HepG2 (cell line): ENCODE results near the gene FSIP1. TPM values are rescaled to one million over a fixed set of nuclear protein-coding genes. Genes with fewer than 3 reads are reported as not detected.

Experiments
- BORCS8-MEF2B ChIP-seq: sonication (generic); formaldehyde crosslinking; IDR thresholded peaks from 2 replicates; pipeline ENCODE4 v1.8.0; 2022; ENCODE audit warnings: mild to moderate bottlenecking, missing genetic modification reagents
- CBX5 ChIP-seq: sonication (generic); formaldehyde crosslinking; IDR thresholded peaks from 2 replicates; pipeline ENCODE4 v1.4.0; 2020; ENCODE audit warnings: missing genetic modification reagents, borderline replicate concordance
- FOXA1 ChIP-seq, 2 experiments: fragments of 450-650 bp in 1 of 2; sonication (generic) in 1 of 2; formaldehyde crosslinking in 1 of 2; IDR thresholded peaks; 2 replicates each; pipeline versions ENCODE4 v1.4.0 to v1.6.1; 2016 to 2020; ENCODE audit warnings: missing genetic modification reagents in 1 of 2
- KDM3A ChIP-seq: IDR thresholded peaks from 2 replicates; pipeline ENCODE4 v1.6.1; 2018; ENCODE audit warnings: low read depth, missing compliant biosample characterization
- SPEN ChIP-seq: sonication (generic); formaldehyde crosslinking; IDR thresholded peaks from 2 replicates; pipeline ENCODE4 v1.5.1; 2020; ENCODE audit warnings: low read depth, mild to moderate bottlenecking, missing genetic modification reagents
- XRCC5 ChIP-seq: fragments of 200-400 bp; formaldehyde crosslinking; optimal IDR thresholded peaks from 2 replicates; pipeline ENCODE3; 2017; ENCODE audit warnings: mild to moderate bottlenecking, low read length
- ZMYM3 ChIP-seq: sonication (generic); formaldehyde crosslinking; IDR thresholded peaks from 2 replicates; pipeline ENCODE4 v1.5.1; 2020; ENCODE audit warnings: mild to moderate bottlenecking, missing genetic modification reagents
- ZNF12 ChIP-seq: sonication (generic); formaldehyde crosslinking; IDR thresholded peaks from 2 replicates; pipeline ENCODE4 v1.5.0; 2020; ENCODE audit warnings: missing genetic modification reagents
- ZNF263 ChIP-seq: sonication (generic); formaldehyde crosslinking; IDR thresholded peaks from 2 replicates; pipeline ENCODE4 v1.4.0; 2020; ENCODE audit warnings: missing genetic modification reagents
- ZNF605 ChIP-seq: sonication (generic); formaldehyde crosslinking; IDR thresholded peaks from 2 replicates; pipeline ENCODE4 v1.8.0; 2022; ENCODE audit warnings: mild to moderate bottlenecking, missing genetic modification reagents
- polyA plus RNA-seq, 8 experiments: library from polyadenylated mRNA; depleted of rRNA in 3 of 8; stranded (reverse) in 7 of 8; unstranded in 1 of 8; fragments of >200 nt; fragmentation: Illumina TruSeq in 4 of 8; extraction: Trizol in 4 of 8; gene quantifications; 2 replicates each; pipeline versions ENCODE4 v1.2.1 to v1.2.3, GENCODE V29; 2011 to 2016; ENCODE audit warnings: low read depth in 4 of 8, missing spikeins in 1 of 8, mixed read lengths in 1 of 8; ENCODE audit not compliant: insufficient read depth in 1 of 8
- total RNA-seq, 5 experiments: library from RNA; depleted of rRNA; stranded (reverse); fragments of >200 nt; fragmentation: Illumina TruSeq; extraction: Trizol; gene quantifications; 2 replicates each; pipeline ENCODE4 v1.2.3, GENCODE V29; 2016; ENCODE audit warnings: low read depth in 1 of 5
- TF ChIP-seq, protein P1 (sequence below): sonication (generic); formaldehyde crosslinking; IDR thresholded peaks from 2 replicates; pipeline ENCODE4 v1.4.0; 2020; ENCODE audit warnings: missing genetic modification reagents
- TF ChIP-seq, protein P2 (sequence below): sonication (generic); formaldehyde crosslinking; conservative IDR thresholded peaks from 2 replicates; pipeline ENCODE4 v1.4.0; 2020; ENCODE audit warnings: missing genetic modification reagents
- TF ChIP-seq, protein P3 (sequence below): IDR thresholded peaks from 2 replicates; pipeline ENCODE4 v1.6.1; 2012; ENCODE audit warnings: inconsistent platforms
- TF ChIP-seq, protein P4 (sequence below), 2 experiments: fragments of 450-650 bp in 1 of 2; sonication (generic) in 1 of 2; formaldehyde crosslinking in 1 of 2; IDR thresholded peaks; 2 replicates each; pipeline versions ENCODE4 v1.6.1 to v1.8.0; 2016 to 2022; ENCODE audit warnings: antibody characterized with exemption in 1 of 2, mild to moderate bottlenecking in 1 of 2, missing genetic modification reagents in 1 of 2

FSIP1 gene
- total and polyA plus RNA-seq, 2 of the 13 experiments (the other 11 are each of a cell fraction or from before 2014, with no cell fraction given): 0.18 TPM; not detected in 1

DNA sequence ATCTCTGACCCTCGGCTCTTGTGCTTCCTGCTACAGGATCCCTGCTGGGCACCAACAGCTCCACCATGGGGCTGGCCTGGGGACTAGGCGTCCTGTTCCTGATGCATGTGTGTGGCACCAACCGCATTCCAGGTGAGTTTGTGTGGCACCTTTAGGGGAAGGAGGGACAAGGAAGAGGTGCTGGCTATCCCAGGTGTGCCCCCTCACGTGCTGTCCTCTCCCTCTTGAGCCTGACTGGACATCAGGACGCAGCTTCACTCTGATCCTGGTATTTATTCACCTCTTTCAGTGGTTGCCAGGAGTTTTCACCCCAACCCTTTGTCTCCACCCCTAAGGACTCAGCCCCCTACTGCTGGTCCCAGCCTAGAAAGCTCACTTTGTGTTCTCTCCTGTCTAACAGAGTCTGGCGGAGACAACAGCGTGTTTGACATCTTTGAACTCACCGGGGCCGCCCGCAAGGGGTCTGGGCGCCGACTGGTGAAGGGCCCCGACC lies 200.8 kb downstream of the FSIP1 start (continued):
- TF ChIP-seq, protein P1, sequence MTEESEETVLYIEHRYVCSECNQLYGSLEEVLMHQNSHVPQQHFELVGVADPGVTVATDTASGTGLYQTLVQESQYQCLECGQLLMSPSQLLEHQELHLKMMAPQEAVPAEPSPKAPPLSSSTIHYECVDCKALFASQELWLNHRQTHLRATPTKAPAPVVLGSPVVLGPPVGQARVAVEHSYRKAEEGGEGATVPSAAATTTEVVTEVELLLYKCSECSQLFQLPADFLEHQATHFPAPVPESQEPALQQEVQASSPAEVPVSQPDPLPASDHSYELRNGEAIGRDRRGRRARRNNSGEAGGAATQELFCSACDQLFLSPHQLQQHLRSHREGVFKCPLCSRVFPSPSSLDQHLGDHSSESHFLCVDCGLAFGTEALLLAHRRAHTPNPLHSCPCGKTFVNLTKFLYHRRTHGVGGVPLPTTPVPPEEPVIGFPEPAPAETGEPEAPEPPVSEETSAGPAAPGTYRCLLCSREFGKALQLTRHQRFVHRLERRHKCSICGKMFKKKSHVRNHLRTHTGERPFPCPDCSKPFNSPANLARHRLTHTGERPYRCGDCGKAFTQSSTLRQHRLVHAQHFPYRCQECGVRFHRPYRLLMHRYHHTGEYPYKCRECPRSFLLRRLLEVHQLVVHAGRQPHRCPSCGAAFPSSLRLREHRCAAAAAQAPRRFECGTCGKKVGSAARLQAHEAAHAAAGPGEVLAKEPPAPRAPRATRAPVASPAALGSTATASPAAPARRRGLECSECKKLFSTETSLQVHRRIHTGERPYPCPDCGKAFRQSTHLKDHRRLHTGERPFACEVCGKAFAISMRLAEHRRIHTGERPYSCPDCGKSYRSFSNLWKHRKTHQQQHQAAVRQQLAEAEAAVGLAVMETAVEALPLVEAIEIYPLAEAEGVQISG (CRISPR knock-in tag): peak; percentile 77
- TF ChIP-seq ZNF605 (CRISPR knock-in tag) (peak; percentile 76; the same call in 1 of the 2 replicates), ZMYM3 (CRISPR knock-in tag) (0 out of 2 replicates have a peak, but pooled peaks have one; percentile 29), SPEN (CRISPR knock-in tag) (peak; percentile 50), FOXA1 (IDR thresholded peaks at IDR 0.05) (no peak), FOXA1 (CRISPR knock-in tag; IDR thresholded peaks at IDR 0.05) (0 out of 2 replicates have a peak, but pooled peaks have one; percentile 11), XRCC5 (peak; percentile 41), KDM3A (CRISPR knock-in tag) (peak; percentile 70; the same call in 1 of the 2 replicates), CBX5 (CRISPR knock-in tag) (0 out of 2 replicates have a peak, but pooled peaks have one; percentile 30), ZNF12 (CRISPR knock-in tag) (no peak), ZNF263 (CRISPR knock-in tag) (0 out of 2 replicates have a peak, but pooled peaks have one; percentile 13), BORCS8-MEF2B (CRISPR knock-in tag) (no peak)
- TF ChIP-seq, protein P2, sequence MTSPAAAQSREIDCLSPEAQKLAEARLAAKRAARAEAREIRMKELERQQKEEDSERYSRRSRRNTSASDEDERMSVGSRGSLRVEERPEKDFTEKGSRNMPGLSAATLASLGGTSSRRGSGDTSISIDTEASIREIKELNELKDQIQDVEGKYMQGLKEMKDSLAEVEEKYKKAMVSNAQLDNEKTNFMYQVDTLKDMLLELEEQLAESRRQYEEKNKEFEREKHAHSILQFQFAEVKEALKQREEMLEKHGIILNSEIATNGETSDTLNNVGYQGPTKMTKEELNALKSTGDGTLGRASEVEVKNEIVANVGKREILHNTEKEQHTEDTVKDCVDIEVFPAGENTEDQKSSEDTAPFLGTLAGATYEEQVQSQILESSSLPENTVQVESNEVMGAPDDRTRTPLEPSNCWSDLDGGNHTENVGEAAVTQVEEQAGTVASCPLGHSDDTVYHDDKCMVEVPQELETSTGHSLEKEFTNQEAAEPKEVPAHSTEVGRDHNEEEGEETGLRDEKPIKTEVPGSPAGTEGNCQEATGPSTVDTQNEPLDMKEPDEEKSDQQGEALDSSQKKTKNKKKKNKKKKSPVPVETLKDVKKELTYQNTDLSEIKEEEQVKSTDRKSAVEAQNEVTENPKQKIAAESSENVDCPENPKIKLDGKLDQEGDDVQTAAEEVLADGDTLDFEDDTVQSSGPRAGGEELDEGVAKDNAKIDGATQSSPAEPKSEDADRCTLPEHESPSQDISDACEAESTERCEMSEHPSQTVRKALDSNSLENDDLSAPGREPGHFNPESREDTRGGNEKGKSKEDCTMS (CRISPR knock-in tag): no peak
- TF ChIP-seq, protein P3, sequence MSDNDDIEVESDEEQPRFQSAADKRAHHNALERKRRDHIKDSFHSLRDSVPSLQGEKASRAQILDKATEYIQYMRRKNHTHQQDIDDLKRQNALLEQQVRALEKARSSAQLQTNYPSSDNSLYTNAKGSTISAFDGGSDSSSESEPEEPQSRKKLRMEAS: 0 out of 2 replicates have a peak, but pooled peaks have one; percentile 16
- TF ChIP-seq, protein P4, sequence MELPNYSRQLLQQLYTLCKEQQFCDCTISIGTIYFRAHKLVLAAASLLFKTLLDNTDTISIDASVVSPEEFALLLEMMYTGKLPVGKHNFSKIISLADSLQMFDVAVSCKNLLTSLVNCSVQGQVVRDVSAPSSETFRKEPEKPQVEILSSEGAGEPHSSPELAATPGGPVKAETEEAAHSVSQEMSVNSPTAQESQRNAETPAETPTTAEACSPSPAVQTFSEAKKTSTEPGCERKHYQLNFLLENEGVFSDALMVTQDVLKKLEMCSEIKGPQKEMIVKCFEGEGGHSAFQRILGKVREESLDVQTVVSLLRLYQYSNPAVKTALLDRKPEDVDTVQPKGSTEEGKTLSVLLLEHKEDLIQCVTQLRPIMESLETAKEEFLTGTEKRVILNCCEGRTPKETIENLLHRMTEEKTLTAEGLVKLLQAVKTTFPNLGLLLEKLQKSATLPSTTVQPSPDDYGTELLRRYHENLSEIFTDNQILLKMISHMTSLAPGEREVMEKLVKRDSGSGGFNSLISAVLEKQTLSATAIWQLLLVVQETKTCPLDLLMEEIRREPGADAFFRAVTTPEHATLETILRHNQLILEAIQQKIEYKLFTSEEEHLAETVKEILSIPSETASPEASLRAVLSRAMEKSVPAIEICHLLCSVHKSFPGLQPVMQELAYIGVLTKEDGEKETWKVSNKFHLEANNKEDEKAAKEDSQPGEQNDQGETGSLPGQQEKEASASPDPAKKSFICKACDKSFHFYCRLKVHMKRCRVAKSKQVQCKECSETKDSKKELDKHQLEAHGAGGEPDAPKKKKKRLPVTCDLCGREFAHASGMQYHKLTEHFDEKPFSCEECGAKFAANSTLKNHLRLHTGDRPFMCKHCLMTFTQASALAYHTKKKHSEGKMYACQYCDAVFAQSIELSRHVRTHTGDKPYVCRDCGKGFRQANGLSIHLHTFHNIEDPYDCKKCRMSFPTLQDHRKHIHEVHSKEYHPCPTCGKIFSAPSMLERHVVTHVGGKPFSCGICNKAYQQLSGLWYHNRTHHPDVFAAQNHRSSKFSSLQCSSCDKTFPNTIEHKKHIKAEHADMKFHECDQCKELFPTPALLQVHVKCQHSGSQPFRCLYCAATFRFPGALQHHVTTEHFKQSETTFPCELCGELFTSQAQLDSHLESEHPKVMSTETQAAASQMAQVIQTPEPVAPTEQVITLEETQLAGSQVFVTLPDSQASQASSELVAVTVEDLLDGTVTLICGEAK (IDR thresholded peaks at IDR 0.05): no peak
- TF ChIP-seq, protein P4 (CRISPR knock-in tag; IDR thresholded peaks at IDR 0.05): no peak
